ENCODE data around the gene KIAA0825.

The KIAA0825 gene

DNA sequence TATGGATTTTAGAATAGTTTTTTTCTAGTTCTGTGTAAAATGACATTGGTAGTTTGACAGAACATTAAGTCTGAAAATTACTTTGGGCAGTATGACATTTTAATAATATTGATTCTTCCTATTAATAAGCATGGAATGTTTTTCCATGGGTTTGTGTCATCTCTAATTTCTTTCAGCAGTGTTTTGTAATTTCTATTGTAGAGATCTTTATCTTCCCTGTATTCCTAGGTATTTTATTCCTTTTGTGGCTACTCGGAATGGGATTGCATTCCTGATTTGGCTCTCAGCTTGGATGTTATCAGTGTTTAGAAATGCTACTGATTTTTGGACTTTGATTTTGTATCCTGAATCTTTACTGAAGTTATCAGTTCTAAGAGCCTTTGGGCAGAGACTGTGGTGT is 420.4 kb downstream of the KIAA0825 start:
- no peak overlapping the region for H3K4me3 ChIP-seq (ENCODE audit: low read depth, low read length)
- TF ChIP-seq, protein P1, sequence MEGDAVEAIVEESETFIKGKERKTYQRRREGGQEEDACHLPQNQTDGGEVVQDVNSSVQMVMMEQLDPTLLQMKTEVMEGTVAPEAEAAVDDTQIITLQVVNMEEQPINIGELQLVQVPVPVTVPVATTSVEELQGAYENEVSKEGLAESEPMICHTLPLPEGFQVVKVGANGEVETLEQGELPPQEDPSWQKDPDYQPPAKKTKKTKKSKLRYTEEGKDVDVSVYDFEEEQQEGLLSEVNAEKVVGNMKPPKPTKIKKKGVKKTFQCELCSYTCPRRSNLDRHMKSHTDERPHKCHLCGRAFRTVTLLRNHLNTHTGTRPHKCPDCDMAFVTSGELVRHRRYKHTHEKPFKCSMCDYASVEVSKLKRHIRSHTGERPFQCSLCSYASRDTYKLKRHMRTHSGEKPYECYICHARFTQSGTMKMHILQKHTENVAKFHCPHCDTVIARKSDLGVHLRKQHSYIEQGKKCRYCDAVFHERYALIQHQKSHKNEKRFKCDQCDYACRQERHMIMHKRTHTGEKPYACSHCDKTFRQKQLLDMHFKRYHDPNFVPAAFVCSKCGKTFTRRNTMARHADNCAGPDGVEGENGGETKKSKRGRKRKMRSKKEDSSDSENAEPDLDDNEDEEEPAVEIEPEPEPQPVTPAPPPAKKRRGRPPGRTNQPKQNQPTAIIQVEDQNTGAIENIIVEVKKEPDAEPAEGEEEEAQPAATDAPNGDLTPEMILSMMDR (IDR thresholded peaks at IDR 0.05; ENCODE audit: low read depth, low read length, missing control alignments): no peak
- in situ Hi-C loops (cut with HindIII; ENCODE audit: low sequenced_read_pairs): no loop called here
- DNase-seq (ENCODE audit: low read depth): no peak

DNA sequence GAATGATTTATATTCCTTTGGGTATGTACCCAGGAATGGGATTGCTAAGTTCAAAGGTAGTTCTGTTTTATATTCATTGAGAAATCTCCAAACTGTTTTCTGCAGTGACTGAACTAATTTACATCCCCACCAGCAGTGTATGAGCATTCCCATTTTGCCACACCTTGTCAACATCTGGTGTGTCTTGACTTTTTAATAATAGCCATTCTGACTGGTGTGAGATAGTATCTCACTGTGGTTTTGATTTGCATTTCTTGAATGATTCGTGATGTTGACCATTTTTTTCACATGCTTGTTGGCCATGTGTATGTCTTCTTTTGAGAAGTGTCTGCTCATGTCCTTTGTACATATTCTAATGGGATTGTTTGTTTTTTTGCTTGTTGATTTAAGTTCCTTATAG is 421.5 kb downstream of the KIAA0825 start:
- DNase-seq (ENCODE audit: low read depth): no peak
- H3K4me3 ChIP-seq (ENCODE audit: low read depth, low read length): no peak overlapping the region
- TF ChIP-seq, protein P1 (IDR thresholded peaks at IDR 0.05; ENCODE audit: low read depth, low read length, missing control alignments): no peak
- in situ Hi-C loops (cut with HindIII; ENCODE audit: low sequenced_read_pairs): no loop called here

DNA sequence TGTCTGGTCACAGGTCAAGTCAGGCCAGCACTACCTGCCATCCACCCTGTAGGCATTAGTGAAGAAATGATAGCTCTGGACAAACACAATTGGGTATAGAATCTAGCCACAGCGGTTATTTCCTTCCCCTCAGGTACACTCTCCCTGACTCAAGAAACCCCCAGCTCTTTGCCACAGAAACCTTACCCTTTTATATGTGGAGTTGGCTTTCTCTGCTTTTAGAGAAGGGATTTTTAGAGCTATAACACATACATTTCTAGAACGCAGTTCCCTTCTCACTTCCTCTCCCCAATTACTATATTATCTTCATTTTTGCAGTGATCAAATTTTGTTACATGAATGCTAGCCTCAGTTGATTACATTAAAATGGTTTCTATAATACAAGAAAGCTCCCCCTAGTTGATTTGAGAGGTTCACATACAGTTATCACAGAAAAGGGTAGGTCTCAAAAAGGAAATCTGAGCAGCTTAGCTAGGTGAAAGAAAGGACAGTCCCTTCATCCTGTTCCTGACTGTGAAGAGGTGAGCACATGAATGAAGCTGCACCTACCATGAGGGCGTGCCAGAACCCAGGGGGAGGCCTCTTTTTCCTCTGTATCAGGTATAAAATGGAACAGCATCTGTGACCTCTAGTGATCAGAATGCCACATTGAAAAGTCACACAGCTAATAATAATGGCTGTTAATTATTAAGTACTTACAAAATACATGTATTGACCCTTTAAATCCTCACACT is 425.6 kb downstream of the KIAA0825 start:
- H3K4me3 ChIP-seq (ENCODE audit: low read depth, low read length): no peak overlapping the region
- in situ Hi-C loops (cut with HindIII; ENCODE audit: low sequenced_read_pairs): no loop called here
- no peak for DNase-seq (ENCODE audit: low read depth)
- TF ChIP-seq, protein P1 (IDR thresholded peaks at IDR 0.05; ENCODE audit: low read depth, low read length, missing control alignments): no peak

DNA sequence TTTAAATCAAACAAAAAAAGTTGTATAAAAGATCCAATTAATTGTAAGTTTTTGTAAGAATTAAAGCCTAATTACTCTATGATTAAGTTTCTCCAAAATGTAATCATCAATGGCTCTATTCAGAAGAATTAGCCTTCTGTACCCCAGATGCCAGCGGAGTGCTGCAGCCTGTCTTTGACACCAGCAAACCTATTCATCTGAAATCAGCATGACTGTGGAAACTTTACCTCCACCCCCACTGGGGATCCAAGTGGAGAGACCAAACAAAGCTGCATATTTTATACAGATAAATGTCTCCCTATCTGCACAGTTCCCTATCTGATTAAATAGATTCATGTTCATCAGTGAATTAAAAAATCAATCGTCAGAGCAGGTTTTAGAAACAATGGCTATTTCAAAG is 426.8 kb downstream of the KIAA0825 start:
- no peak for DNase-seq (ENCODE audit: low read depth)
- no peak overlapping the region for H3K4me3 ChIP-seq (ENCODE audit: low read depth, low read length)
- in situ Hi-C loops (cut with HindIII; ENCODE audit: low sequenced_read_pairs): no loop called here
- TF ChIP-seq, protein P1 (IDR thresholded peaks at IDR 0.05; ENCODE audit: low read depth, low read length, missing control alignments): no peak

DNA sequence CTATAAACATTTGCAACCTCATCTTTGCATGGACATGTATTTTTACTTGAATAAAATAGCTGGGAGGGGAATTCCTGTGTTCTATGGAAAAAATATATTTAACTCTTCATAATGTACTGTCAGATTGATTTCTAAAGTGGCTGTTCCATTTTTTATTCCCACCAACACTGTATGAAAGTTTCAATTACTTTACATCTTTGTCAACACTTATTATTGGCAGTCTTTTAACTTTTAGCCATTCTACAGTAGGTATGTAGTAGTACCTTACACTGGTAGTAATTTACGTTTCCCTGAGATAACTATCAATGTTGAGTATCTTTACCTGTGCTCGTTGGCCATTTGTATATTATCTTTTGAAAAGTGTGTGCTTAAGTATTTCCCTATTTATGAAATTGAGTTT is 429.7 kb downstream of the KIAA0825 start:
- in situ Hi-C loops (cut with HindIII; ENCODE audit: low sequenced_read_pairs): no loop called here
- no peak for DNase-seq (ENCODE audit: low read depth)
- TF ChIP-seq, protein P1 (IDR thresholded peaks at IDR 0.05; ENCODE audit: low read depth, low read length, missing control alignments): no peak
- H3K4me3 ChIP-seq (ENCODE audit: low read depth, low read length): no peak overlapping the region

DNA sequence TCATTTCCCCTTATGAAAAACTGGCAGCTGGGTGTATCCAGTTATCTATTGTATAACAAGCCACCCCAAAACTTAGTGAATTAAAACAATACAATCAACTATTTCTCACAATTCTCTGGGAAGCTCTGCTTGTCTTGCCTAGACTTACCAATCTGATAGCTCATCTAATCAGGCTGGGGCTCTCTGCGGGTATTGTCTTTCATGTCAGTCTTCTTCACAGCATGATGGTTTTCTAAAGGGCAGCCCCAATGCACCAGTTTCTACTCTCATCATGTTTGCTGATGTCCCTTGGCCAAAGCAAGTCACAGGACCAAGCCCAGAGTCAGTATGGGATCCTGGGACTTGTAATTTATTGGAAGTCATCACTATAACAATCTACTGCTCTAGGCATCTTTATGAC is 433.5 kb downstream of the KIAA0825 start:
- in situ Hi-C loops (cut with HindIII; ENCODE audit: low sequenced_read_pairs): no loop called here
- no peak for DNase-seq (ENCODE audit: low read depth)
- TF ChIP-seq, protein P1 (IDR thresholded peaks at IDR 0.05; ENCODE audit: low read depth, low read length, missing control alignments): no peak
- no peak overlapping the region for H3K4me3 ChIP-seq (ENCODE audit: low read depth, low read length)
